Testis (tissue), 2 donors: ENCODE data around the gene EVC2.

ENCODE experiments used
- POLR2A ChIP-seq: fragments of 450-650 bp; IDR thresholded peaks from one replicate; pipeline ENCODE4 v1.6.1; 2017; ENCODE audit warnings: antibody characterized with exemption, mild to moderate bottlenecking, moderate library complexity
- TF ChIP-seq, protein P1 (sequence below), 3 experiments: fragments of 450-650 bp in 2 of 3; fragments of 200-600 bp in 1 of 3; sonication (generic) in 1 of 3; IDR thresholded peaks; one replicate each; pipeline ENCODE4 v1.5.1; 2016 to 2019; ENCODE audit warnings: antibody characterized with exemption in 3 of 3, mild to moderate bottlenecking in 2 of 3, moderate library complexity in 1 of 3

GRCh38 chr4:5735463-5735862 lies 27.1 kb upstream of the EVC2 start:
- TF ChIP-seq, protein P1, sequence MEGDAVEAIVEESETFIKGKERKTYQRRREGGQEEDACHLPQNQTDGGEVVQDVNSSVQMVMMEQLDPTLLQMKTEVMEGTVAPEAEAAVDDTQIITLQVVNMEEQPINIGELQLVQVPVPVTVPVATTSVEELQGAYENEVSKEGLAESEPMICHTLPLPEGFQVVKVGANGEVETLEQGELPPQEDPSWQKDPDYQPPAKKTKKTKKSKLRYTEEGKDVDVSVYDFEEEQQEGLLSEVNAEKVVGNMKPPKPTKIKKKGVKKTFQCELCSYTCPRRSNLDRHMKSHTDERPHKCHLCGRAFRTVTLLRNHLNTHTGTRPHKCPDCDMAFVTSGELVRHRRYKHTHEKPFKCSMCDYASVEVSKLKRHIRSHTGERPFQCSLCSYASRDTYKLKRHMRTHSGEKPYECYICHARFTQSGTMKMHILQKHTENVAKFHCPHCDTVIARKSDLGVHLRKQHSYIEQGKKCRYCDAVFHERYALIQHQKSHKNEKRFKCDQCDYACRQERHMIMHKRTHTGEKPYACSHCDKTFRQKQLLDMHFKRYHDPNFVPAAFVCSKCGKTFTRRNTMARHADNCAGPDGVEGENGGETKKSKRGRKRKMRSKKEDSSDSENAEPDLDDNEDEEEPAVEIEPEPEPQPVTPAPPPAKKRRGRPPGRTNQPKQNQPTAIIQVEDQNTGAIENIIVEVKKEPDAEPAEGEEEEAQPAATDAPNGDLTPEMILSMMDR (IDR thresholded peaks at IDR 0.05) = no peak
- TF ChIP-seq POLR2A = no peak
